CD4-positive, alpha-beta T cell treated with Interleukin-15 for 4 hours (primary cell): Measurements from ENCODE around the gene NCAPD2.

Experiments
- DNase-seq: peaks from one replicate; pipeline ENCODE4 v3.0.0-alpha.2; 2020; ENCODE audit warnings: low spot score

NCAPD2 gene

GRCh38 chr12:6493497-6494257 lies at the start of gene NCAPD2:
TSS of gene NCAPD2 (plus strand) at chr12:6494102. CDS start at chr12:6495099, 997 bp downstream.
- DNase-seq = peak; percentile 96

- peak; percentile 52 for DNase-seq
Measured at GRCh38 chr12:6444704-6445688, 48.9 kb upstream of the NCAPD2 start, which contains the start of gene CD27. TSS of gene CD27 (plus strand) at chr12:6444955. CDS start at chr12:6445096, 141 bp downstream.

- DNase-seq = no peak
Measured at GRCh38 chr12:6450091-6450868, 43.6 kb upstream of the NCAPD2 start.

GRCh38 chr12:6450869-6451347 lies 43.0 kb upstream of the NCAPD2 start:
- DNase-seq = no peak

- DNase-seq = peak; percentile 82
Measured at GRCh38 chr12:6451348-6452244, 42.3 kb upstream of the NCAPD2 start, which contains the start of gene TAPBPL. TSS of gene TAPBPL (plus strand) at chr12:6452042. CDS start at chr12:6452249, 207 bp downstream.

- no peak for DNase-seq
Measured at GRCh38 chr12:6452245-6452943, 41.5 kb upstream of the NCAPD2 start.

- DNase-seq = peak; percentile 44
Measured at GRCh38 chr12:6452944-6453630, 40.8 kb upstream of the NCAPD2 start.

GRCh38 chr12:6457220-6457945 lies 36.5 kb upstream of the NCAPD2 start:
- DNase-seq = no peak

- DNase-seq = no peak
Measured at GRCh38 chr12:6458281-6459003, 35.5 kb upstream of the NCAPD2 start.

GRCh38 chr12:6459004-6459337 lies 34.9 kb upstream of the NCAPD2 start:
- no peak for DNase-seq

GRCh38 chr12:6460751-6461371 lies 33.0 kb upstream of the NCAPD2 start:
- peak; percentile 51 for DNase-seq

GRCh38 chr12:6461401-6462233 lies 32.3 kb upstream of the NCAPD2 start:
- DNase-seq = peak; percentile 78

GRCh38 chr12:6462234-6462995 lies 31.5 kb upstream of the NCAPD2 start:
- no peak for DNase-seq

- DNase-seq = no peak
Measured at GRCh38 chr12:6463216-6463615, 30.7 kb upstream of the NCAPD2 start.

GRCh38 chr12:6463858-6464257 lies 30.0 kb upstream of the NCAPD2 start:
- DNase-seq = no peak

- no peak for DNase-seq
Measured at GRCh38 chr12:6464531-6464930, 29.4 kb upstream of the NCAPD2 start.
